ENCODE data around the gene TMEM37. TPM values are rescaled to one million over a fixed set of nuclear protein-coding genes. Genes with fewer than 3 reads are reported as not detected.

Gene TMEM37
- total and polyA plus RNA-seq, 2 of the 8 experiments (the other 6 are each of a cell fraction or from before 2014, with no cell fraction given) = 11.0 to 16.2 TPM

DNA sequence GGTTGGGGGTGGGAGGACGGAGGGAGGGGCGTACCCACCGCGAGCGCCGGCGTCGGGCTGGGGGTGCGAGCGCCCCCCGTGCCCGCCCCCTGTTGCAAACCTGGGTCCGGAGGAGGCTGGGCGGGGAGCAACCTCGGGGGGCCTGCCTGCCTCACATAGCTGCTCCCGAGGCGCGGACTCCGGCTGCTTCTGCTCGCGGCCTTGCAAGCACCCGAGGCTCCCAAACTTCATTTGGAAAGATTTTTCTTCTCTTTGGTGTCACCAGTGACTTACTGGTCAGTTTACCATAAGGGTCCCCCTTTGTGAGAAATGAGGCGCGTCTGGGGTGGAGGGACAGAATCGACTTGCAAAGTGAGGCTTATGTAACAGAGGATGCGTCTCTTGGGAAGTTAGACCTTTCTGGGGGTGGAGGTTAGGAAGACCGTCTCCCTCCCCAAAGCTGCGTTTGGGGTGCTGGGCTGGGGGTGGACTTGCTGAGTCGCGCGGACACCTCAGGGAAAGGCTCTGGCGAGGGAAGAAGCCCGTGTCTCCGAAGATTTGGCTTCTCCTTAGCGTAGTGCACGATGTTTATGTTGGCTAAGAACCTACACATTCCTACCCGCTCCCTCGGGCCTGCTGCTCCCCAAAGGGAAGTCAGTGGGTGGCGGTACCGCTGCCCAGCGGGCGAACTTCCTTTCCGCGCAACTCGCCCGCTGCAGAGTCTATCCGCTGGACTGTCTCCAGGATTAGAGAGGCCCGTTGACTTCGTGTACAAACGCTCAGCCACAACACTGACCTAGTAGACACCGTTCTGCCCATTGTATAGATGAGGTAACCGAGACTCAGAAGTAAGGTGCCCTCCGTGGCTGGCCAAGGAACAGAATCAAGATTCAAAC is 559 bp downstream of the TMEM37 start (continued):
- TF ChIP-seq POU5F1 (IDR thresholded peaks at IDR 0.05; ENCODE audit: low read depth, low read length) (no peak), MAFK (IDR thresholded peaks at IDR 0.05; ENCODE audit: low read depth, low read length) (no peak), KDM4A (IDR thresholded peaks at IDR 0.05; ENCODE audit: low read depth, low read length, severe bottlenecking) (peak; percentile 24)
